ENCODE data around the gene CASP8. TPM values are rescaled to one million over a fixed set of nuclear protein-coding genes. Genes with fewer than 3 reads are reported as not detected.
A peak's percentile ranks its signal among the peaks of the same experiment; 100 is the strongest.

The CASP8 gene
- total and polyA plus RNA-seq, 2 of the 13 experiments (the other 11 are each of a cell fraction or from before 2014, with no cell fraction given), result 25.0 to 52.8 TPM

DNA sequence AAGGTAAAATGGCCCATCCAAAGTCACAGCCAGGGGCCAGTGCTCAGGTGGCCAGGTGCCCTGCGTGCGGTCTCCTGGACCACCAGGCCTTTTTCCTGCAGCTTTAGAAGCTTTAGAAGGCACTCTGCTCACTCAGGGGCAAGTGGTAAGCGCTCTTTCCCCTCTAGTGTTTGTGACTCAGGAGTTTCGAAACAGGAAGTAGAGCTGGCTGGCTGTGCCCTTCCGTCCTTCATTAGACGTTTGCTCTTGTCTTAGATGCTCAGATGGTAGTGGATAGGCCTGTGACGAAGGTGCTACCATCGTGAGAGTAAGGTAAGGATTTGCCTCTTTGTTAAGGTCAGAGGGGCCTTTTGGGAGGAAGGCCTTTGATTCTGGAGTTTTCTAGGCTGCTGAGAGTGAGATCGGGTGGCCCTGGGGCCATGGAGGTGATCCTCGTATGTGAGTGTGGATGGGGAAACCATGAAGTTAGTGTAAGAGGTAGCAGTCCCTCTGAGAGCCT is at the start of gene CASP8 (continued):
- TF ChIP-seq, protein P1, sequence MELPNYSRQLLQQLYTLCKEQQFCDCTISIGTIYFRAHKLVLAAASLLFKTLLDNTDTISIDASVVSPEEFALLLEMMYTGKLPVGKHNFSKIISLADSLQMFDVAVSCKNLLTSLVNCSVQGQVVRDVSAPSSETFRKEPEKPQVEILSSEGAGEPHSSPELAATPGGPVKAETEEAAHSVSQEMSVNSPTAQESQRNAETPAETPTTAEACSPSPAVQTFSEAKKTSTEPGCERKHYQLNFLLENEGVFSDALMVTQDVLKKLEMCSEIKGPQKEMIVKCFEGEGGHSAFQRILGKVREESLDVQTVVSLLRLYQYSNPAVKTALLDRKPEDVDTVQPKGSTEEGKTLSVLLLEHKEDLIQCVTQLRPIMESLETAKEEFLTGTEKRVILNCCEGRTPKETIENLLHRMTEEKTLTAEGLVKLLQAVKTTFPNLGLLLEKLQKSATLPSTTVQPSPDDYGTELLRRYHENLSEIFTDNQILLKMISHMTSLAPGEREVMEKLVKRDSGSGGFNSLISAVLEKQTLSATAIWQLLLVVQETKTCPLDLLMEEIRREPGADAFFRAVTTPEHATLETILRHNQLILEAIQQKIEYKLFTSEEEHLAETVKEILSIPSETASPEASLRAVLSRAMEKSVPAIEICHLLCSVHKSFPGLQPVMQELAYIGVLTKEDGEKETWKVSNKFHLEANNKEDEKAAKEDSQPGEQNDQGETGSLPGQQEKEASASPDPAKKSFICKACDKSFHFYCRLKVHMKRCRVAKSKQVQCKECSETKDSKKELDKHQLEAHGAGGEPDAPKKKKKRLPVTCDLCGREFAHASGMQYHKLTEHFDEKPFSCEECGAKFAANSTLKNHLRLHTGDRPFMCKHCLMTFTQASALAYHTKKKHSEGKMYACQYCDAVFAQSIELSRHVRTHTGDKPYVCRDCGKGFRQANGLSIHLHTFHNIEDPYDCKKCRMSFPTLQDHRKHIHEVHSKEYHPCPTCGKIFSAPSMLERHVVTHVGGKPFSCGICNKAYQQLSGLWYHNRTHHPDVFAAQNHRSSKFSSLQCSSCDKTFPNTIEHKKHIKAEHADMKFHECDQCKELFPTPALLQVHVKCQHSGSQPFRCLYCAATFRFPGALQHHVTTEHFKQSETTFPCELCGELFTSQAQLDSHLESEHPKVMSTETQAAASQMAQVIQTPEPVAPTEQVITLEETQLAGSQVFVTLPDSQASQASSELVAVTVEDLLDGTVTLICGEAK (IDR thresholded peaks at IDR 0.05), result no peak
- TF ChIP-seq, protein P1 (CRISPR knock-in tag; IDR thresholded peaks at IDR 0.05), result peak; percentile 33; the same call in 1 of the 2 replicates
- TF ChIP-seq MAZ (IDR thresholded peaks at IDR 0.05; ENCODE audit: borderline replicate concordance, low read depth, low read length) (no peak), MAZ (CRISPR knock-in tag; IDR thresholded peaks at IDR 0.05; ENCODE audit: low read depth) (0 out of 2 replicates have a peak, but pooled peaks have one; percentile 28), ZNF564 (CRISPR knock-in tag; IDR thresholded peaks at IDR 0.05) (no peak), ZNF644 (CRISPR knock-in tag; IDR thresholded peaks at IDR 0.05; ENCODE audit: low read depth) (peak; percentile 75)
- TF ChIP-seq, protein P2, sequence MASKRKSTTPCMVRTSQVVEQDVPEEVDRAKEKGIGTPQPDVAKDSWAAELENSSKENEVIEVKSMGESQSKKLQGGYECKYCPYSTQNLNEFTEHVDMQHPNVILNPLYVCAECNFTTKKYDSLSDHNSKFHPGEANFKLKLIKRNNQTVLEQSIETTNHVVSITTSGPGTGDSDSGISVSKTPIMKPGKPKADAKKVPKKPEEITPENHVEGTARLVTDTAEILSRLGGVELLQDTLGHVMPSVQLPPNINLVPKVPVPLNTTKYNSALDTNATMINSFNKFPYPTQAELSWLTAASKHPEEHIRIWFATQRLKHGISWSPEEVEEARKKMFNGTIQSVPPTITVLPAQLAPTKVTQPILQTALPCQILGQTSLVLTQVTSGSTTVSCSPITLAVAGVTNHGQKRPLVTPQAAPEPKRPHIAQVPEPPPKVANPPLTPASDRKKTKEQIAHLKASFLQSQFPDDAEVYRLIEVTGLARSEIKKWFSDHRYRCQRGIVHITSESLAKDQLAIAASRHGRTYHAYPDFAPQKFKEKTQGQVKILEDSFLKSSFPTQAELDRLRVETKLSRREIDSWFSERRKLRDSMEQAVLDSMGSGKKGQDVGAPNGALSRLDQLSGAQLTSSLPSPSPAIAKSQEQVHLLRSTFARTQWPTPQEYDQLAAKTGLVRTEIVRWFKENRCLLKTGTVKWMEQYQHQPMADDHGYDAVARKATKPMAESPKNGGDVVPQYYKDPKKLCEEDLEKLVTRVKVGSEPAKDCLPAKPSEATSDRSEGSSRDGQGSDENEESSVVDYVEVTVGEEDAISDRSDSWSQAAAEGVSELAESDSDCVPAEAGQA (IDR thresholded peaks at IDR 0.05; ENCODE audit: low read depth), result 0 out of 2 replicates have a peak, but pooled peaks have one; percentile 17
- TF ChIP-seq, protein P2 (CRISPR knock-in tag; IDR thresholded peaks at IDR 0.05; ENCODE audit: borderline replicate concordance), result no peak
- TF ChIP-seq, protein P3, sequence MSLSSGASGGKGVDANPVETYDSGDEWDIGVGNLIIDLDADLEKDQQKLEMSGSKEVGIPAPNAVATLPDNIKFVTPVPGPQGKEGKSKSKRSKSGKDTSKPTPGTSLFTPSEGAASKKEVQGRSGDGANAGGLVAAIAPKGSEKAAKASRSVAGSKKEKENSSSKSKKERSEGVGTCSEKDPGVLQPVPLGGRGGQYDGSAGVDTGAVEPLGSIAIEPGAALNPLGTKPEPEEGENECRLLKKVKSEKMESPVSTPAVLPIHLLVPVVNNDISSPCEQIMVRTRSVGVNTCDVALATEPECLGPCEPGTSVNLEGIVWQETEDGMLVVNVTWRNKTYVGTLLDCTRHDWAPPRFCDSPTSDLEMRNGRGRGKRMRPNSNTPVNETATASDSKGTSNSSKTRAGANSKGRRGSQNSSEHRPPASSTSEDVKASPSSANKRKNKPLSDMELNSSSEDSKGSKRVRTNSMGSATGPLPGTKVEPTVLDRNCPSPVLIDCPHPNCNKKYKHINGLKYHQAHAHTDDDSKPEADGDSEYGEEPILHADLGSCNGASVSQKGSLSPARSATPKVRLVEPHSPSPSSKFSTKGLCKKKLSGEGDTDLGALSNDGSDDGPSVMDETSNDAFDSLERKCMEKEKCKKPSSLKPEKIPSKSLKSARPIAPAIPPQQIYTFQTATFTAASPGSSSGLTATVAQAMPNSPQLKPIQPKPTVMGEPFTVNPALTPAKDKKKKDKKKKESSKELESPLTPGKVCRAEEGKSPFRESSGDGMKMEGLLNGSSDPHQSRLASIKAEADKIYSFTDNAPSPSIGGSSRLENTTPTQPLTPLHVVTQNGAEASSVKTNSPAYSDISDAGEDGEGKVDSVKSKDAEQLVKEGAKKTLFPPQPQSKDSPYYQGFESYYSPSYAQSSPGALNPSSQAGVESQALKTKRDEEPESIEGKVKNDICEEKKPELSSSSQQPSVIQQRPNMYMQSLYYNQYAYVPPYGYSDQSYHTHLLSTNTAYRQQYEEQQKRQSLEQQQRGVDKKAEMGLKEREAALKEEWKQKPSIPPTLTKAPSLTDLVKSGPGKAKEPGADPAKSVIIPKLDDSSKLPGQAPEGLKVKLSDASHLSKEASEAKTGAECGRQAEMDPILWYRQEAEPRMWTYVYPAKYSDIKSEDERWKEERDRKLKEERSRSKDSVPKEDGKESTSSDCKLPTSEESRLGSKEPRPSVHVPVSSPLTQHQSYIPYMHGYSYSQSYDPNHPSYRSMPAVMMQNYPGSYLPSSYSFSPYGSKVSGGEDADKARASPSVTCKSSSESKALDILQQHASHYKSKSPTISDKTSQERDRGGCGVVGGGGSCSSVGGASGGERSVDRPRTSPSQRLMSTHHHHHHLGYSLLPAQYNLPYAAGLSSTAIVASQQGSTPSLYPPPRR (CRISPR knock-in tag; IDR thresholded peaks at IDR 0.05; ENCODE audit: borderline replicate concordance), result no peak

Data from HepG2 (cell line).